K562 (cell line): ENCODE results near the gene ITGB2. TPM values are rescaled to one million over a fixed set of nuclear protein-coding genes. Genes with fewer than 3 reads are reported as not detected.

Experiments used
- BRCA1 ChIP-seq, 2 experiments: fragments of 450-650 bp in 1 of 2; sonication (generic) in 1 of 2; formaldehyde crosslinking in 1 of 2; IDR thresholded peaks; 2 replicates each; pipeline versions ENCODE4 v1.5.0 to v1.6.1; 2017 to 2020; ENCODE audit warnings: mild to moderate bottlenecking in 1 of 2, missing genetic modification reagents in 1 of 2
- CLOCK ChIP-seq: fragments of 250-450 bp; sonication (Bioruptor Pico); IDR thresholded peaks from 2 replicates; pipeline ENCODE4 v1.4.0; 2020; ENCODE audit warnings: mild to moderate bottlenecking, moderate library complexity, borderline replicate concordance
- CSDE1 ChIP-seq, 2 experiments: fragments of 450-650 bp; IDR thresholded peaks; 2 replicates each; pipeline ENCODE4 v1.6.1; 2016; ENCODE audit warnings: mild to moderate bottlenecking in 1 of 2
- E2F8 ChIP-seq: fragments of 450-650 bp; IDR thresholded peaks from 2 replicates; pipeline ENCODE4 v1.7.1; 2018; ENCODE audit warnings: mild to moderate bottlenecking, low read depth; ENCODE audit not compliant: partially characterized antibody
- GTF2B ChIP-seq: IDR thresholded peaks from 2 replicates; pipeline ENCODE4 v1.6.1; 2011; ENCODE audit not compliant: insufficient read length; ENCODE audit errors: extremely low read depth
- GTF2F1 ChIP-seq: IDR thresholded peaks from 2 replicates; pipeline ENCODE4 v1.6.1; 2011; ENCODE audit warnings: low read depth, low read length, improper control_type of control experiment
- PHB2 ChIP-seq: fragments of 450-650 bp; IDR thresholded peaks from 2 replicates; pipeline ENCODE4 v1.6.1; 2017; ENCODE audit warnings: low read depth
- PHF8 ChIP-seq: fragments of 200-600 bp; sonication (generic); IDR thresholded peaks from 2 replicates; pipeline ENCODE4 v1.6.1; 2012; ENCODE audit warnings: mixed run types, mild to moderate bottlenecking, inconsistent platforms, low read length, moderate library complexity, borderline replicate concordance
- POLR3G ChIP-seq: IDR thresholded peaks from 2 replicates; pipeline ENCODE4 v1.6.1; 2011; ENCODE audit not compliant: insufficient read length, insufficient replicate concordance; ENCODE audit errors: extremely low read depth
- PRMT5 ChIP-seq: sonication (generic); formaldehyde crosslinking; IDR thresholded peaks from 2 replicates; pipeline ENCODE4 v1.5.0; 2020; ENCODE audit warnings: missing genetic modification reagents
- RBM34 ChIP-seq: fragments of 200-400 bp; formaldehyde crosslinking; IDR thresholded peaks from 2 replicates; pipeline ENCODE4 v1.6.1; 2018; ENCODE audit warnings: low read length, borderline replicate concordance; ENCODE audit not compliant: insufficient read depth
- SMARCC2 ChIP-seq: fragments of 450-650 bp; IDR thresholded peaks from 2 replicates; pipeline ENCODE4 v1.6.1; 2017; ENCODE audit warnings: antibody characterized with exemption, moderate library complexity, mild to moderate bottlenecking, low read depth
- TRIM28 ChIP-seq: fragments of 450-650 bp; IDR thresholded peaks from 2 replicates; pipeline ENCODE4 v1.6.1; 2017
- WHSC1 ChIP-seq: IDR thresholded peaks from one replicate; pipeline ENCODE4 v1.6.1; 2012; ENCODE audit warnings: low read length, control low read depth, inconsistent platforms
- ZBTB17 ChIP-seq: fragments of 450-650 bp; formaldehyde crosslinking; IDR thresholded peaks from 2 replicates; pipeline ENCODE4 v1.4.0; 2020; ENCODE audit warnings: mild to moderate bottlenecking
- ZBTB34 ChIP-seq: fragments of 250-450 bp; sonication (Bioruptor Pico); IDR thresholded peaks from 2 replicates; pipeline ENCODE4 v1.8.0; 2021; ENCODE audit warnings: mild to moderate bottlenecking, moderate library complexity
- ZBTB5 ChIP-seq: fragments of 450-650 bp; IDR thresholded peaks from 2 replicates; pipeline ENCODE4 v1.6.1; 2017; ENCODE audit warnings: antibody characterized with exemption
- ZNF445 ChIP-seq: fragments of 250-450 bp; sonication (Bioruptor Pico); IDR thresholded peaks from 2 replicates; pipeline ENCODE4 v1.4.0; 2020; ENCODE audit warnings: low read depth, mild to moderate bottlenecking, moderate library complexity
- ZNF696 ChIP-seq: fragments of 250-450 bp; sonication (Bioruptor Pico); conservative IDR thresholded peaks from 2 replicates; pipeline ENCODE4 v1.4.0; 2020; ENCODE audit warnings: mild to moderate bottlenecking, moderate library complexity
- polyA plus RNA-seq, 8 experiments: library from polyadenylated mRNA; depleted of rRNA in 4 of 8; stranded (reverse) in 5 of 8; unstranded in 3 of 8; fragments of >200 nt; fragmentation: Nextera tagmentation in 2 of 8; fragmentation: Illumina TruSeq in 1 of 8; extraction: Ambion mirVana in 2 of 8; extraction: Trizol in 1 of 8; gene quantifications; 2 replicates each; pipeline versions ENCODE4 v1.2.1 to v1.2.3, GENCODE V29; 2011 to 2014; ENCODE audit warnings: inconsistent platforms in 1 of 8, missing spikeins in 1 of 8
- total RNA-seq, 7 experiments: library from RNA; depleted of rRNA in 6 of 7; stranded (reverse); fragments of >200 nt in 6 of 7; fragmentation: Illumina TruSeq in 2 of 7; extraction: Trizol in 2 of 7; gene quantifications; 2 replicates each; pipeline versions ENCODE4 v1.2.1 to v1.2.3, GENCODE V29; 2011 to 2021; ENCODE audit warnings: low replicate concordance in 1 of 7

Gene ITGB2
- total and polyA plus RNA-seq, 9 of the 15 experiments (the other 6 are each of a cell fraction or from before 2014, with no cell fraction given) = 0.07 to 1.3 (median 0.51) TPM; not detected in 2

GRCh38 chr21:44939532-44940115, 18.9 kb upstream of the ITGB2 start, which contains the start of gene SLX9 (continued):
- TF ChIP-seq GTF2B = no peak
- TF ChIP-seq CSDE1 (IDR thresholded peaks at IDR 0.05) = no peak
- TF ChIP-seq ZBTB5 = no peak
- no peak for TF ChIP-seq BRCA1 (IDR thresholded peaks at IDR 0.05)
- no peak for TF ChIP-seq BRCA1 (CRISPR knock-in tag; IDR thresholded peaks at IDR 0.05)
- peak; percentile 80 for TF ChIP-seq ZBTB17 (CRISPR knock-in tag)
- TF ChIP-seq TRIM28 = peak; percentile 57; the same call in 1 of the 2 replicates
- TF ChIP-seq ZNF445 (CRISPR knock-in tag) = no peak
- TF ChIP-seq RBM34 = no peak
- TF ChIP-seq CLOCK (CRISPR knock-in tag) = peak; percentile 72; the same call in 1 of the 2 replicates
- peak; percentile 93 for TF ChIP-seq E2F8
- no peak for TF ChIP-seq WHSC1
- TF ChIP-seq PHB2 = no peak
- no peak for TF ChIP-seq ZBTB34
- TF ChIP-seq SMARCC2 = peak; percentile 43; the same call in 1 of the 2 replicates
- TF ChIP-seq GTF2F1 = no peak
- 0 out of 2 replicates have a peak, but pooled peaks have one; percentile 16 for TF ChIP-seq PRMT5 (CRISPR knock-in tag)
- TF ChIP-seq ZNF696 (CRISPR knock-in tag) = no peak
- peak; percentile 93 for TF ChIP-seq PHF8
- TF ChIP-seq POLR3G = no peak
